Measurements from ENCODE around the gene ARMC9.

- TF ChIP-seq CTCF (IDR thresholded peaks at IDR 0.05): no peak
- TF ChIP-seq POLR2A (IDR thresholded peaks at IDR 0.05): no peak
These were observed 85.9 kb downstream of the ARMC9 start for GRCh38 chr2:231284296-231284695.

Measured in body of pancreas (tissue), 4 donors.